Stimulated activated naive B cell treated with anti-CD40 and anti-IgM and Interleukin-4, amounts not matched to agents 10 μg/mL and 1 μg/mL and 100 μg/mL, for 72 hours (primary cell): ENCODE results near the gene PYCARD.
A peak's percentile ranks its signal among the peaks of the same experiment; 100 is the strongest.

Source experiments
- ATAC-seq, 2 donors: fragments of 150-1000 bp; cut with Tn5 transposase; replicated peaks; 2 replicates each; pipeline ENCODE4 v1.10.0; 2021; ENCODE audit warnings: moderate library complexity in 1 of 2
- DNase-seq: peaks from one replicate; pipeline ENCODE4 v3.0.0; 2021
- H3K27ac Mint-ChIP-seq: one replicate; pipeline ENCODE4 v1.8.0; 2022; ENCODE audit warnings: mild to moderate bottlenecking, mixed read lengths
- H3K27me3 Mint-ChIP-seq, 2 donors: one replicate each; pipeline ENCODE4 v1.8.0; 2022; ENCODE audit warnings: mixed read lengths in 2 of 2
- H3K36me3 Mint-ChIP-seq, 2 donors: one replicate each; pipeline ENCODE4 v1.8.0; 2022; ENCODE audit warnings: mixed read lengths in 2 of 2, mild to moderate bottlenecking in 1 of 2
- H3K4me1 Mint-ChIP-seq, 2 donors: one replicate each; pipeline ENCODE4 v1.8.0; 2022; ENCODE audit warnings: mixed read lengths in 2 of 2, mild to moderate bottlenecking in 1 of 2
- H3K4me3 Mint-ChIP-seq, 2 donors: one replicate each; pipeline ENCODE4 v1.8.0; 2022; ENCODE audit warnings: mild to moderate bottlenecking in 2 of 2, mixed read lengths in 2 of 2, moderate library complexity in 1 of 2
- H3K9me3 Mint-ChIP-seq, 2 donors: one replicate each; pipeline ENCODE4 v1.8.0; 2022; ENCODE audit warnings: mixed read lengths in 2 of 2, mild to moderate bottlenecking in 1 of 2

PYCARD gene

DNA sequence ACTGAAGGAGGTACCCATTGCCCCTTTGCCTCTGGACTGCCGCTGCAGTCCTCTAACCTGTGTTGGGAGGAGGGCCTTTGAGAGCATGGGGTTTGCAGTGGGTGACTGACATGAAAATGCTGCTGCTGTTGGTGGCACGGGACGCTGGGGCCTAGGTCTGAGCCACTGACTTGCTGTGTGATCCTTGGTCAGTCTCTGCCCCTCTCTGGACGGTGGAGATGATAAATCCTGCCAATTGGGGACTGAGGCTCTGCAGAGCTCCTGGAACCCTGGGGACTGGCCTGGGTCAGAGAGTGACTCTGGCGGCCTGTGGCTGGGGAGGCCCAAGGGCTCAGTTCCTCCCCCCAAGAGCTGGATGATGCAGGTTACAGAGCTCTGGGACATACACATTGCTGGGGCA lies 20.5 kb upstream of the PYCARD start:
- Mint-ChIP-seq H3K27ac (peak overlapping the region; percentile 31), H3K4me3 (no peak overlapping the region), H3K4me1 (peaks cover 5 to 7% of the 10 kb centered on the region in 2 donors), H3K9me3 (no peaks in the 10 kb centered on the region), H3K36me3 (no peaks in the 10 kb centered on the region), H3K27me3 (peaks cover 28 to 34% of the 10 kb centered on the region in 2 donors)
- DNase-seq (no peak), ATAC-seq (no peak)

DNA sequence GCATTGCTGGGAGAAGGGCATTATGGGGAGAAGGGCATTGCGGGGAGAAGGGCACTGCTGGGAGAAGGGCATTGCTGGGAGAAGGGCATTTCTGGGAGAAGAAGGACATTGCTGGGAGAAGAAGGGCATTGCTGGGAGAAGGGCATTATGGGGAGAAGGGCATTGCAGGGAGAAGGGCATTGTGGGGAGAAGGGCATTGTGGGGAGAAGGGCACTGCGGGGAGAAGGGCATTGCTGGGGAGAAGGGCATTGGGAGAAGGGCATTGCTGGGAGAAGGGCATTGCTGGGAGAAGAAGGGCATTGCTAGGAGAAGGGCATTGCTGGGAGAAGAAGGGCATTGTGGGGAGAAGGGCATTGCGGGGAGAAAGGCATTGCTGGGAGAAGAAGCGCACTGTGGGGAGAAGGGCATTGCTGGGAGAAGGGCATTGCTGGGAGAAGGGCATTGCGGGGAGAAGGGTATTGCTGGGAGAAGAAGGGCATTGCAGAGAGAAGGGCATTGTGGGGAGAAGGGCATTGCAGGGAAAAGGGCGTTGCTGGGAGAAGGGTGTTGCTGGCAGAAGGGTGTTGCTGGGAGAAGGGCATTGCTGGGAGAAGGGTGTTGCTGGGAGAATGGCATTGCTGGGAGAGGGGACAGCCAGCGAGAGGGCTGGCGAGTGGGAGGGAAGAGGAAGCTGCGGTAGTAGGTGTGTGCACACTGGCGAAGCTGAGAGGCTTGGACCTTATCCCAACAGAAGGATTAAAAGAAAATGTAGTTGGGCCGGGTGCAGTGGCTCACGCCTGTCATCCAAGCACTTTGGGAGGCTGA lies 19.0 kb upstream of the PYCARD start:
- ATAC-seq (no peak), DNase-seq (no peak)
- no peak overlapping the region for H3K27ac Mint-ChIP-seq
- H3K4me1 Mint-ChIP-seq = peaks cover 9 to 22% of the 10 kb centered on the region in 2 donors
- no peaks in the 10 kb centered on the region for H3K9me3 Mint-ChIP-seq
- no peaks in the 10 kb centered on the region for H3K36me3 Mint-ChIP-seq
- H3K27me3 Mint-ChIP-seq = peaks cover 36 to 44% of the 10 kb centered on the region in 2 donors
- no peak overlapping the region for H3K4me3 Mint-ChIP-seq

DNA sequence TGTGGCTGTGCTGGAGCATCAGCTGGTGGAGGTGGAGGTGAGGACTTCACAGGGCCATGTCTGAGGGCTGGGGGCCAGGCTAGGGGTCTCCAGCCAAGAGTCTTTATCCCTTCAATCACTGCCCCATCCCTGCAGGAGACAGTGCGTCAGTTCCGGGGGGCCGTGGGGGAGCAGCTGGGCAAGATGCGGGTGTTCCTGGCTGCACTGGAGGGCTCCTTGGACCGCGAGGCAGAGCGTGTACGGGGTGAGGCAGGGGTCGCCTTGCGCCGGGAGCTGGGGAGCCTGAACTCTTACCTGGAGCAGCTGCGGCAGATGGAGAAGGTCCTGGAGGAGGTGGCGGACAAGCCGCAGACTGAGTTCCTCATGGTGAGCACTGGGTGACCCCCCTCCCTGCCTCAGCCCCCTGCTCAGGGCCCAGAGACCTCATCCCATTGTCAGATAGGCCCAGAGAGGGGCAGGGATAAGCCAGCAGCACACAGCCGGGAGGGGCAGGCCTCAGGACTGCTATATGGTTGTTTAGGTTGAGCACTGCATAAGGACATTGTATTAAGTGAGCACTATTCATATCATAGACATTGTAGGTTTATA lies 16.7 kb upstream of the PYCARD start:
- peaks cover 13 to 42% of the 10 kb centered on the region in 2 donors for H3K4me1 Mint-ChIP-seq
- H3K27me3 Mint-ChIP-seq = peaks cover 47 to 64% of the 10 kb centered on the region in 2 donors
- H3K36me3 Mint-ChIP-seq = no peaks in the 10 kb centered on the region
- H3K27ac Mint-ChIP-seq = no peak overlapping the region
- no peak overlapping the region for H3K4me3 Mint-ChIP-seq
- no peaks in the 10 kb centered on the region for H3K9me3 Mint-ChIP-seq
- DNase-seq = no peak
- no peak for ATAC-seq

DNA sequence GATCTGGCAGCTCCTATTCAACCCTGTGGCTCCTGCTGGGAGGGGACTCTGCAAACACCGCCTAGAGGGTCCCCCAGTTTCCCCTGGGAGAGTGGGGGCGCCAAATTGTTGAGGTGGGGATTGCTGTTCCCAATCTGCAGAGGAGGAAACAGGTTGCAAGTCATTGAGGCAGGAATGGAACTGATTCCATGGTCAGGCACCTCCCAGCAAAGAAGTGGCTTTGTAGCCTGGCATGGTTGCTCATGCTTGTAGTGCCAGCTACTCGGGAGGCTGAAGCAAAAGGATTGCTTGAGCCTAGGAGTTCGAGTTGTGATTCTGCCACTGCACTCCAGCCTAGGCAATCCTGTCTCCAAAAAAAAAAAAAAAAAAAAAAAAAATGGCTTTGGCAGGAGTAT lies 14.6 kb upstream of the PYCARD start:
- Mint-ChIP-seq H3K27ac (no peak overlapping the region), H3K4me3 (peak overlapping the region; percentile 76 to 78)
- DNase-seq = no peak

DNA sequence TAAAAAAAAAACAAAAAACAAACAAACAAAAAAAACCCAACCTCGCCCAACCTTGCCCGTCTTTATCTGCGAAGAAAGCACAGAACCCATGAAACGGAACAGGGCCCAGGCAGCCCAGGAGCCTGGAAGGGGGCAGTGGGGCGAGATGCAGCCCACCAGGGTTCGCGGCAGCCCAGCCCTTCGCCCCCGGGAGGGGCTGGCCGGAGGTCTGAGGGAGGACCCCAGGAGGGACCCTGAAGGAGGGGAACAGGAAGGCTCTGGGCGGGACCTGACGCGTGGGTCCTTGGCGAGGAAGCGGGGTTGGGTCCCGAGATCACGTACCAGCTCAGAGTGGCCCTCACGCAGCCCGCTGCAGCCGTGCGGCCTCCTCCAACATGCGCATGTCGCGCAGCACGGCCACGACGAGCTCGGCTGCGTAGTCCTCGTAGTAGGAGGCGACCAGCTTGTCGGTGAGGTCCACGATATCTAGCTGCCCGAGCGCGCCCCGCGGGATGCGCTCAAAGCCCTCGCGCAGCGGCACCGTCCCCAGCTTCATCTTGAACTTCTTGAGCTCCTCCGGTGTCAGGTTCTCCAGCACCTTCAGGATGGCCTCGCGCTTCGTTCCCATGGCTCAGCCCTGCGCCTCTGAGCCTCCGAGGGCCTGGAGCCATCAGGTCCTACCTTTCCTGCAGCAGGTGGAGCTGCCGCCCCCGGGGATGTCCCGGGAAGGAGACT lies 14.0 kb upstream of the PYCARD start, which contains the start of gene PYDC1:
Gene PYDC1, minus strand, starts transcription at position 714 of the 714 bp plus-strand sequence. Its CDS starts 107 bp downstream, at position 607.
- DNase-seq = no peak
- Mint-ChIP-seq H3K27me3 (peaks cover 46 to 74% of the 10 kb centered on the region in 2 donors), H3K4me1 (peaks cover 19 to 52% of the 10 kb centered on the region in 2 donors), H3K36me3 (no peaks in the 10 kb centered on the region), H3K27ac (no peak within 1 kb of the TSS), H3K9me3 (no peaks in the 10 kb centered on the region), H3K4me3 (peak within 1 kb of the TSS; percentile 76 to 83)
- ATAC-seq = peak; percentile 30 to 36

More for the DNA sequence above, 14.6 kb upstream of the PYCARD start:
- Mint-ChIP-seq H3K36me3 (no peaks in the 10 kb centered on the region), H3K27me3 (peaks cover 50 to 80% of the 10 kb centered on the region in 2 donors), H3K9me3 (no peaks in the 10 kb centered on the region), H3K4me1 (peaks cover 16 to 52% of the 10 kb centered on the region in 2 donors)
- ATAC-seq = no peak

DNA sequence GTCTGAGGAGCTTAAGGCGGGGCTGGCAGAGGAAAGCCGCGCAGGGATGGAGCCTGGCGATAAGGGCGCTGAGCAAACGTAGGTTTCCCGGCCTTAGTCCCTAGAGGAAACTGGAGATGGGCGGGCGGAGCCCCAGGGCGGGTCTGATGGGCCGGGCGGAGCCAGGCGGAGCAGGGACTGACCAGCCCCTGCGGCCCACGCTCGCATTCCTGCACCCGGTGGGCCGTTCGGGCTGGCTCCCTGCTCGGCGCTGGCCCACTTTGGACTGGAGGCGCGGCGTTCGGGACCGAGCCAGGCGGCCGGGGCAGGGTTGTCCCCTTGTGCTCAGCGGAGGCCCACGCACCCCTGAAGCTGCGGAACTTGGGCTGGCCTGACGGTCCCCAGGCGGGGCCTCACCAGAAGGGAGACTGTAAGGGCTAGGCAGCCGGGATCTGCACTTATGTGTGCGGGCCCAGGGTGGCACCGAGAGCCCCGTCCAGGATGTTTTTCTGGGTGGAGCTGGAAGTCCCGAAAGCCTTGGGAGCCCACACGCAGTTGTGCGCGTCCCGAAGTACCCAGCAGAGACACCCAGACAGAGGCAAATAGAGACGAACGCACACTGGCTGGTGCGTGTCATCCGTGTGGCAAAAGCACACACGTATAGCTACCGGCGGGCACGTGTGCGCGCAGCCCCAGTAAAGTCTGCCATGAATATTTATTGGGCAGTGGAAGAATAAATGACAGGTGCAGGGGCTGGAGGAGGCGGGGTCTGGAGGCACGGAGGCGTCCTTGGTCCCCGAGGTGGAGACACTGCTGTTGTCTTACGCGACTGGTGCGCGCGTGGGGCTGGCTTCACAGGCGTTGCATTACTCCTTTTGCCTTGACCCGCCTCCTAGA lies 13.0 kb upstream of the PYCARD start:
- Mint-ChIP-seq H3K9me3 (no peaks in the 10 kb centered on the region), H3K4me3 (peak overlapping the region; percentile 76 to 83), H3K36me3 (no peaks in the 10 kb centered on the region), H3K4me1 (peaks cover 17 to 53% of the 10 kb centered on the region in 2 donors), H3K27me3 (peaks cover 36 to 64% of the 10 kb centered on the region in 2 donors), H3K27ac (no peak overlapping the region)
- DNase-seq (peak; percentile 17), ATAC-seq (peak; percentile 72 to 73)

DNA sequence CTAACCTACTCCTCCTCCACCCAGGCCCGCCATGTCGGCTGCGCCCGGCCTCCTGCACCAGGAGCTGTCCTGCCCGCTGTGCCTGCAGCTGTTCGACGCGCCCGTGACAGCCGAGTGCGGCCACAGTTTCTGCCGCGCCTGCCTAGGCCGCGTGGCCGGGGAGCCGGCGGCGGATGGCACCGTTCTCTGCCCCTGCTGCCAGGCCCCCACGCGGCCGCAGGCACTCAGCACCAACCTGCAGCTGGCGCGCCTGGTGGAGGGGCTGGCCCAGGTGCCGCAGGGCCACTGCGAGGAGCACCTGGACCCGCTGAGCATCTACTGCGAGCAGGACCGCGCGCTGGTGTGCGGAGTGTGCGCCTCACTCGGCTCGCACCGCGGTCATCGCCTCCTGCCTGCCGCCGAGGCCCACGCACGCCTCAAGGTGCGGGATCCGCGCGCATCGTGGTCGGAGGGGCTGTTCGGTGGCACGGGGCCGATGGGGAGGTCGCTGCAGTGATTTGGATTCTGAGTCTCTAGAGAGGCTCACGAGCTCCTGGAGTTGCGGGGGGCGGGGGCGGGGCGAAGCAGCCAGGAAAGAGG lies 12.2 kb upstream of the PYCARD start:
- Mint-ChIP-seq H3K36me3 (no peaks in the 10 kb centered on the region), H3K4me3 (peak overlapping the region; percentile 76 to 83), H3K27ac (no peak overlapping the region), H3K27me3 (peaks cover 36 to 62% of the 10 kb centered on the region in 2 donors), H3K9me3 (no peaks in the 10 kb centered on the region), H3K4me1 (peaks cover 17 to 53% of the 10 kb centered on the region in 2 donors)
- no peak for DNase-seq
- peak; percentile 42 to 51 for ATAC-seq

DNA sequence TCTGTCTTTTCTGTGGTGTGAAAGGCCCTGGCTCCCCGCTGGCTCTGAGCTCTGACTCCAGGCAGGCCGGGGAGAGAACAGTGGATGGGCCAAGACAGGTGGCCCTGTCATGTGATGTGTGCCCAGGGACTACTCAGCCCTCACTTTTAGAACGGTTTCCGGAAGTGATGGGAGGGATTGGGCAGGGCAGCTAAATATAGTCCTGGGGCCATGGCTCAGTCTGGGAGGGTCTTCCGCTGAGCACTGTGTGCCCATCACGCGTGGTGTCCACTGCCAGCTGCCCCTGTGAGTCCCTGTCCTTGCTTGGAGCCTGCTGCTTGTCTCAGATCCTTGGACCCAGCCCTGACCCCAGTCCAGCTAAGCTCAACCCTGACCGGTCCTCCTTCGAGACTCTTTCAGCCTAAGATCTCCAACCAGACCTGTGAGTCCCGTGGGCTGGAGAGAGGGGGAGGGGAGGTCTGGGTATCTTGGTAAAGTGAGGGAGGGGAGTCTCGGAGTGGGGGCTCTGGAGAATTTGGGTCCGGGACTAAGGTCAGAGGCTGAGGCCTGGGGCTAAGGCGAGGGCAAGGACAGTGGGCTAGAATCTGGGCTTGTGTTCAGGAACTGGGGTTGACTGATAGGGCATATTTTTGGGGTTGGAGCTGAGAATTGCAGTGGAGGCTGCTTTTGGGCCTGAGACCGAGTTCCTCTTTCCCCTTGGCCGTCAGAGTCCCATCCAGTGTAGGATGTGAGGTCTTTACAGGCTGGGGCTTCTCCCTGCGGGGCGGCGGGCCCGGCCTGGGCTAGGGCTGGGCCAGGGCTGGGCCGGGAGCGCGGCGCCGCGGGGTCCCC lies 11.5 kb upstream of the PYCARD start, which contains the start of gene TRIM72:
Gene TRIM72, plus strand, starts transcription at position 243 of the 831 bp plus-strand sequence. CDS start 620 bp downstream, outside the sequence.
- ATAC-seq (peak; percentile 5 to 15), DNase-seq (no peak)
- Mint-ChIP-seq H3K36me3 (no peaks in the 10 kb centered on the region), H3K4me3 (peak within 1 kb of the TSS; percentile 76 to 83), H3K9me3 (no peaks in the 10 kb centered on the region), H3K27ac (peak within 1 kb of the TSS; percentile 71), H3K4me1 (peaks cover 17 to 53% of the 10 kb centered on the region in 2 donors), H3K27me3 (peaks cover 32 to 56% of the 10 kb centered on the region in 2 donors)

DNA sequence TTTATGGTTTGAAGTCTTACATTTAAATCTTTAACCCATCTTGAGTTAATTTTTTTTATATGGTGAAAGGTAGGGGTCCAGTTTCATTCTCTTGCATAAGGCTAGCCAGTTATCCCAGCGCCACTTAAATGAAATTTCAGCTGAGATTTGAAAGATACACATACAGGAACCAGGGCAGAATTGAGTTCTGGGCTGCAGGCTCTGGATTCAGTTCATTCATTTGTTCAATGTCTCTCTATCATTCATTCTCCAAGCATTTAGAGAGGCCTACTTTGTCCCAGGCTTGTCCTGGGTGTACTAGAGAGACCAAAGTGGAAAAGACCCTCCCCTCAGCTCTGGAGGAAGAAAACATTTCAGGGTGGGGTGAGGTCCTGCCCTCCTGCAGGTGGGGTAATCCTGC lies 10.8 kb upstream of the PYCARD start:
- peak overlapping the region; percentile 71 for H3K27ac Mint-ChIP-seq
- H3K27me3 Mint-ChIP-seq = peaks cover 25 to 49% of the 10 kb centered on the region in 2 donors
- no peaks in the 10 kb centered on the region for H3K36me3 Mint-ChIP-seq
- DNase-seq (no peak), ATAC-seq (no peak)
- H3K4me1 Mint-ChIP-seq = peaks cover 17 to 53% of the 10 kb centered on the region in 2 donors
- H3K9me3 Mint-ChIP-seq = no peaks in the 10 kb centered on the region
- peak overlapping the region in 1 of 2 donors; percentile 44 for H3K4me3 Mint-ChIP-seq

DNA sequence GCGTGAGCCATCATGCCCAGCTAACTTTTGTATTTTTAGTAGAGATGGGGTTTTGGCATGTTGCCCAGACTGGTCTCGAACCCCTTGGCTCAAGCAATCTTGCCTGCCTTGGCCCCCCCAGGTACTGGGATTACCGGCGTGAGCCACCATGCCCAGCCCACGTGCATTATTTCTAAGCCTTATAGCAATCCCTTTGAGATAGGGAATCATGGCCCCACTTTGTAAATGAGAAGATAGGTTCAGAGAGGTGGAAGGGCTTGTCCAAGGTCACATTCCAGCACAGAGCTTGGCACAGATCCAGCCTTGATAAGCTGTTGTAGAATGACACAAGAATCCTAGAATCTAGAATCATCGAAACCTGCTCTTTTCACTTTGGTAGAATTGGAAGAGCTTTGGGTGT lies 4.2 kb upstream of the PYCARD start:
- H3K4me1 Mint-ChIP-seq = peaks cover 20 to 32% of the 10 kb centered on the region in 2 donors
- ATAC-seq = no peak
- H3K36me3 Mint-ChIP-seq = no peaks in the 10 kb centered on the region
- no peak overlapping the region for H3K27ac Mint-ChIP-seq
- no peak overlapping the region for H3K4me3 Mint-ChIP-seq
- DNase-seq = no peak
- peaks cover 0 to 2% of the 10 kb centered on the region in 2 donors for H3K9me3 Mint-ChIP-seq
- H3K27me3 Mint-ChIP-seq = no peaks in the 10 kb centered on the region

DNA sequence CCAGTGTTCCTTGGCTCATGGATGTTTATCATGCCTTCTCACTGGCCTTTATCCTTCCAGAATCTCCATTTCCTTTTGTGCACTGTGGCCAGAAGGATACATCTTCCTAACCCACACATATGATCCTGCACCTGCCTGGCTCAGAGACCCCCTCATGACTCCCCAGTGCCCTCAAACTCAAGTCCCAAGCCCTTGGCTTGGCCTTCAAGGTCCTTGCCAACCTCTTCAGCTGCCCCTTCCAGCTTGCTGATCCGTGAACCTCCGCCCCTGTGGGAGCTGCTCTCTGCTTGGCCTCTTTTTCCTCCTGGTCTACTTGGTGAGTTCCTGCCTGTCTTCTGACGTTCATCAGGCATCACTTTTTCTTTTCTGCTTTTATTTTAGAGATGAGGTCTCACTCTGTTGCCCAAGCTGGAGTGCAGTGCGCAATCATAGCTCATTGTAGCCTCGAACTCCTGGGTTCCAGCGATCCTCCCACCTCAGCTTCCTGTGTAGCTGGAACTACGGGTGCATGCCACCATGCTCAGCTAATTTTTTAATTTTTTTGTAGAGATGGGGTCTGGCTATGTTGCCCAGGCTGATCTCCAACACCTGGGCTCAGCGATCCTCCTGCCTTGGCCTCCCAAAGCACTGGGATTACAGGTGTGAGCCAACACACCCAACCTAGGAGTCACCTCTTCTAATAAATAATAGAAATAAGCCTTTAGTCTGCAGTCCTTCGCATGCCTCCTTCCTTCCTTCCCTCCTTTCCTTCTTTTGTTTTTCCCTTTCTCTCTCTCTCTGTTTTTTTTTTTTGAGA lies 2.5 kb upstream of the PYCARD start:
- no peak overlapping the region for H3K27ac Mint-ChIP-seq
- ATAC-seq (no peak), DNase-seq (no peak)
- peaks cover 27 to 42% of the 10 kb centered on the region in 2 donors for H3K4me1 Mint-ChIP-seq
- H3K4me3 Mint-ChIP-seq = no peak overlapping the region
- H3K27me3 Mint-ChIP-seq = no peaks in the 10 kb centered on the region
- peaks cover 0 to under 1% of the 10 kb centered on the region in 2 donors for H3K36me3 Mint-ChIP-seq
- peaks cover 0 to 2% of the 10 kb centered on the region in 2 donors for H3K9me3 Mint-ChIP-seq
